ENCODE data around the gene AP1AR. TPM values are rescaled to one million over a fixed set of nuclear protein-coding genes. Genes with fewer than 3 reads are reported as not detected.

AP1AR gene
- total RNA-seq, 1 donor from 2014 or later, result 15.7 TPM

- Mint-ChIP-seq H3K27me3 (ENCODE audit: unreplicated experiment) (no peaks in the 10 kb centered on the region), H3K9me3 (ENCODE audit: unreplicated experiment) (peaks cover 5% of the 10 kb centered on the region), H3K4me3 (ENCODE audit: unreplicated experiment) (no peak overlapping the region), H3K4me1 (ENCODE audit: unreplicated experiment) (peaks cover 31% of the 10 kb centered on the region), H3K36me3 (ENCODE audit: low read depth, unreplicated experiment) (no peaks in the 10 kb centered on the region), H3K27ac (ENCODE audit: unreplicated experiment) (peak overlapping the region; percentile 44)
- no peak for DNase-seq (ENCODE audit: low spot score)
- TF ChIP-seq CTCF (IDR thresholded peaks at IDR 0.05; ENCODE audit: unreplicated experiment), result no peak
Observed at GRCh38 chr4:112312610-112313239, 81.1 kb downstream of the AP1AR start.

DNA sequence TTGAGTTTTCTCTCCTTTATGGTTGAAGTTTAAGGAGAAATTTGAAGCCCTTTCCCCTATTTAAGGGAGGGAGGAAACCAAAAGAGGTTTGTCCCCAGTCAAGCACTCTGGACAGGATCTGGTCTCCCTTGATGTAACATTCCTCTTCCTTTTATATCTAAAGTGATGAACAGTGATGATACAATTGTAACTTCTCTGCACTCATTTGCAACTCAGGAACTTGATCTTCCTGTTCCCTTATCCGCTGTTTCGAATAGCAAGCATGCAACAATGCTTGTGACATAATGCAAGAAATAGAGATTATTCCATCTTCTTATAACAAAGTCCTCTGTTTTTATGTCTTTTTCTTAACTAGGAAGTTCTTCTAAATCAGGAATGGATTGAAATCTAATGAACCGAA is 83.9 kb downstream of the AP1AR start:
- H3K9me3 Mint-ChIP-seq (ENCODE audit: unreplicated experiment), result no peaks in the 10 kb centered on the region
- H3K27ac Mint-ChIP-seq (ENCODE audit: unreplicated experiment), result no peak overlapping the region
- H3K4me1 Mint-ChIP-seq (ENCODE audit: unreplicated experiment), result peaks cover 22% of the 10 kb centered on the region
- H3K27me3 Mint-ChIP-seq (ENCODE audit: unreplicated experiment), result peaks cover 1% of the 10 kb centered on the region
- DNase-seq (ENCODE audit: low spot score), result no peak
- TF ChIP-seq CTCF (IDR thresholded peaks at IDR 0.05; ENCODE audit: unreplicated experiment), result no peak
- no peak overlapping the region for H3K4me3 Mint-ChIP-seq (ENCODE audit: unreplicated experiment)
- no peaks in the 10 kb centered on the region for H3K36me3 Mint-ChIP-seq (ENCODE audit: low read depth, unreplicated experiment)

GRCh38 chr4:112316360-112316759 is 84.8 kb downstream of the AP1AR start:
- no peak for DNase-seq (ENCODE audit: low spot score)
- no peak for TF ChIP-seq CTCF (IDR thresholded peaks at IDR 0.05; ENCODE audit: unreplicated experiment)
- Mint-ChIP-seq H3K4me3 (ENCODE audit: unreplicated experiment) (no peak overlapping the region), H3K27me3 (ENCODE audit: unreplicated experiment) (peaks cover 2% of the 10 kb centered on the region), H3K36me3 (ENCODE audit: low read depth, unreplicated experiment) (no peaks in the 10 kb centered on the region), H3K27ac (ENCODE audit: unreplicated experiment) (peak overlapping the region; percentile 96), H3K9me3 (ENCODE audit: unreplicated experiment) (no peaks in the 10 kb centered on the region), H3K4me1 (ENCODE audit: unreplicated experiment) (peaks cover 17% of the 10 kb centered on the region)

DNA sequence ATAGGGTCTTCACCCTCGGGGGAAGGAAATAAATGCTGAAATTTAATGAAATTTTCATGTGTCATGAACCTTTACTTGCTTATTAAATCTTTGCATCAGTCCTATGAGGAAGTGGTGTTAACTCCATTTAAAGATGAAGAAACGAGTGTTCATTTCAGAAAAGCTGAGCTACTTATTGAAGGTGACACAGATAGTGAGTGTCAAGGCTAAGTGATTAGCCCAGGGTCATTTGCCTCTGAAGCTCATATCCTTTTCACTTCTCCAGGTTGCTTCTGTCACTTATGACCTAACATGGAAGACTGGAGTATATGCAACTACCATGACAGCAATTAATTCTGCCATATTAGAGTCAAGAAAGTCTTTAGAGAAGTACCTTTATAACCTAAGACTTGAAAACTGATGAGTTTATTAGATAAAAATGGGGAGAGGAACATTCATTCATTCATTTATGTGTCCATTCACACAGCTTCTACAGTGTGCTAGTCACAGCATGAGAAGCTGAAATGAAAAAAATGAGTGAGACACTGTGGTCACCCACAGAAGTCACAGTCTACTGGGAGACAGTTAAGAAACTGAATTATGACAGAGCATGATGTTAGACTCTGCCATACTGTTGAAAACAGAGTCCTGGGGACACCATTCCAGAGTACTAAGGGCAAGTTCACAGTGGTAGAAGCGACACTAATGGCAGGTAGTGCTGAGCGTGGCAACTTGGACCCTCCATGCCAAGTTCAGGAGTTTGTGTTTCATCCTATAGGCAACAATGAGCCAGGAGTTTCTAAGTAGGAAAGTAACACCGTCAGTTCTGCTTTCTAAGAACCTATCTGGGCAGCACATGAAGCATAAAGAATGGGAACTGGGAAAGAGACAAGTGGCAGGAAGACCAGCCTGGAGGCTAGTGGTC is 86.9 kb downstream of the AP1AR start:
- Mint-ChIP-seq H3K9me3 (ENCODE audit: unreplicated experiment) (no peaks in the 10 kb centered on the region), H3K27me3 (ENCODE audit: unreplicated experiment) (peaks cover 2% of the 10 kb centered on the region), H3K27ac (ENCODE audit: unreplicated experiment) (no peak overlapping the region), H3K4me3 (ENCODE audit: unreplicated experiment) (no peak overlapping the region), H3K4me1 (ENCODE audit: unreplicated experiment) (peaks cover 12% of the 10 kb centered on the region), H3K36me3 (ENCODE audit: low read depth, unreplicated experiment) (no peaks in the 10 kb centered on the region)
- no peak for TF ChIP-seq CTCF (IDR thresholded peaks at IDR 0.05; ENCODE audit: unreplicated experiment)
- no peak for DNase-seq (ENCODE audit: low spot score)

Other genes with a start within 250 kb of the AP1AR start
- 15.6 TPM for gene FAM241A, start 86.3 kb upstream of the AP1AR start, total RNA-seq (ENCODE audit: unreplicated experiment)
- 15.4 TPM for gene TIFA, start 54.1 kb downstream of the AP1AR start, total RNA-seq (ENCODE audit: unreplicated experiment)
- gene ALPK1, start 65.6 kb downstream of the AP1AR start, total RNA-seq (ENCODE audit: unreplicated experiment), result 4.1 TPM

All from endothelial cell (in vitro differentiated cells).